ENCODE measurements around the gene TBKBP1.
A peak's percentile ranks its signal among the peaks of the same experiment; 100 is the strongest.

TBKBP1 gene

DNA sequence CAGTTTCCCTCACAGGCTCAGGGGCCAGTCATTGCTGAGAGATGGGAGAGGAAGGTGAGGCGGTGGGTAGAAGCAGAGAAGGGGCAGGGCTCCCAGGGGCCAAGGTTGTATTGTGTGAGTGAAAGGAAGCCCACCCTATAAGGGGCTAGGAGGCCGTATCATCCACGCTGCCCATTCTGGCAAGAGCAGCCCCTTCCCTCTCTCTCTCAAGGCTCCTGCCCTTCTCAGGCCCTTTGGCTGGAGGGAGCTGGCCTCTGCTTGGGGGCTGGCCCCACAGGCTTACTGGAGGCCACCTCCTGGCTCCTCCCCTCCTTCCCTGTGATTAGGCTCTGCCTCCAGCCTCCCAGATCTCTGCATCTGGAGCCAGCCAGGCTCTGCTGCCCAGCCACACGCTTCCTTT lies 7.6 kb downstream of the TBKBP1 start:
- POLR2A ChIA-PET: interaction anchor here (1.0 to 2.4 kb wide), 2 partner anchors 31 to 33 kb away, joined by 3 to 8 read pairs; partner anchors contain the start of gene TBX21
- CTCF ChIA-PET: interaction anchor here (0.8 to 5.2 kb wide), 8 partner anchors 13 to 139 kb away, joined by 3 to 85 read pairs (median 6); partner anchors contain the start of gene SCRN2
- TF ChIP-seq CTCF (IDR thresholded peaks at IDR 0.05; ENCODE audit: control extremely low read depth, extremely low read depth, low read depth, missing control alignments): no peak

GRCh38 chr17:47702391-47702995 lies 8.5 kb downstream of the TBKBP1 start:
- DNase-seq (ENCODE audit: extremely low spot score): no peak
- POLR2A ChIA-PET: interaction anchor here (2.4 kb wide), 1 partner anchor 30 kb away, joined by 8 read pairs; the partner anchor contains the start of gene TBX21
- TF ChIP-seq CTCF (IDR thresholded peaks at IDR 0.05; ENCODE audit: control extremely low read depth, extremely low read depth, low read depth, missing control alignments): no peak
- CTCF ChIA-PET: interaction anchor here (2.2 to 4.1 kb wide), 2 partner anchors 14 to 33 kb away, joined by 6 to 85 read pairs; no protein-coding TSS in a partner anchor

More for the DNA sequence above, 7.6 kb downstream of the TBKBP1 start:
- no peak for DNase-seq (ENCODE audit: extremely low spot score)

GRCh38 chr17:47703191-47703591 lies 9.2 kb downstream of the TBKBP1 start:
- ChIA-PET CTCF (interaction anchor here (5.6 kb wide), 1 partner anchor 13 kb away, joined by 36 read pairs; no protein-coding TSS in a partner anchor), POLR2A (no interaction called here)
- TF ChIP-seq CTCF (IDR thresholded peaks at IDR 0.05; ENCODE audit: control extremely low read depth, extremely low read depth, low read depth, missing control alignments): no peak
- peak; percentile 64 for DNase-seq (ENCODE audit: extremely low spot score)

- ChIA-PET POLR2A (no interaction called here), CTCF (interaction anchor here (5.6 kb wide), 1 partner anchor 12 kb away, joined by 36 read pairs; no protein-coding TSS in a partner anchor)
- TF ChIP-seq CTCF (IDR thresholded peaks at IDR 0.05; ENCODE audit: control extremely low read depth, extremely low read depth, low read depth, missing control alignments): no peak
- DNase-seq (ENCODE audit: extremely low spot score): no peak
Measured at GRCh38 chr17:47703671-47704070, 9.7 kb downstream of the TBKBP1 start.

DNA sequence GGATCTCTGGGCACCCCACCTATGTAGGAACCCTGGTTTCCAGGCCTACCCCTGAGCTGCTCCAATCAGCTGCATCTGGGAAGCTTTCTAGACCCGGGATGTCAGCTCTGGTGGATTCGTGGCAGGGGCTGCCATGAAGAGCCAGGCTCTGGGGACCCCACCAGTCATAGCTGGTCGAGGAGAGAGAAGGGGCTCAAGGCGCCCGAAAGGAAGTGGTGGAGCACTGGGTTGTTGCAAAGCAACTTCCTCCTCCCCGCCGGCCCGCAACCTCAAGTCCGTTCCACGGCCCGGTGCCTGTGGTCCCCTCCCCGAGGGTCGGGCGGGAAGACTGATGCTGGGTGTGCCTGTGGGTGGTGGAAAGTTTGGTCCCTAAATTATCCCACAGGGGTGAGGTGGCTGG lies 10.2 kb downstream of the TBKBP1 start:
- ChIA-PET POLR2A (no interaction called here), CTCF (interaction anchor here (0.7 to 5.6 kb wide), 3 partner anchors 12 to 29 kb away, joined by 3 to 36 read pairs (median 3); partner anchors contain the start of gene TBX21)
- TF ChIP-seq CTCF (IDR thresholded peaks at IDR 0.05; ENCODE audit: control extremely low read depth, extremely low read depth, low read depth, missing control alignments): no peak
- DNase-seq (ENCODE audit: extremely low spot score): no peak

DNA sequence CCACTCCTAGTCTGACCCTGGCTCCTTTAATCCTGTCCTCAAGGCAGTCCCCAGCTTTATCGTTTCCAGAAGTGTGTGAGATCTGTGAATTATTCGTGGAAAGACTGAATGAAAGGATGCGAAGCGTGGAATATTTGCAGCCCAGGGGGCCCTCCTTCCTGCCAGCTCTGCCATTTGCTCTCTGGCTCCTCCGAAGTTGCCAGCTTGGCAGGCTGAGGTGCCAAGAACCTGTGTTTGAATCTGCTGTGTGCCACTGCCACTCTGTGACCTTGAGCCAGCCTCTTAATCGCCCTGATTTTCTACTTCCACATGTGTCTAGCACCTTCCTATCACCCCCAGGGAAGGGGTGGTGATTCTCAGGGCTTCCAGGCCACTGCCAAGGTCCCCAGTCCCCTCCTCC lies 10.8 kb downstream of the TBKBP1 start:
- TF ChIP-seq CTCF (IDR thresholded peaks at IDR 0.05; ENCODE audit: control extremely low read depth, extremely low read depth, low read depth, missing control alignments): no peak
- DNase-seq (ENCODE audit: extremely low spot score): no peak
- ChIA-PET CTCF (interaction anchor here (0.7 to 5.6 kb wide), 3 partner anchors 11 to 28 kb away, joined by 3 to 36 read pairs (median 3); partner anchors contain the start of gene TBX21), POLR2A (no interaction called here)
